DOHH2 (cell line): Measurements from ENCODE around the gene ALPI.
A peak's percentile ranks its signal among the peaks of the same experiment; 100 is the strongest.

Experiments used
- H3F3A ChIP-seq: fragments of 200-600 bp; sonication (generic), shearing (Covaris generic); 2 replicates; pipeline ENCODE4 v1.6.0; 2016; ENCODE audit warnings: antibody characterized with exemption, mild to moderate bottlenecking; ENCODE audit not compliant: control insufficient read depth, insufficient read depth
- H3K27ac ChIP-seq: fragments of 200-600 bp; sonication (generic); 2 replicates; pipeline ENCODE4 v1.5.1; 2014; ENCODE audit warnings: low read depth, mild to moderate bottlenecking, low read length, moderate library complexity
- H3K27me3 ChIP-seq: fragments of 200-600 bp; sonication (generic); 2 replicates; pipeline ENCODE4 v1.6.1; 2014; ENCODE audit warnings: mild to moderate bottlenecking, low read length, mixed read lengths; ENCODE audit not compliant: control insufficient read depth
- H3K36me3 ChIP-seq: fragments of 200-600 bp; sonication (generic); 2 replicates; pipeline ENCODE4 v1.6.1; 2014; ENCODE audit warnings: mild to moderate bottlenecking, low read length, moderate library complexity, mixed read lengths; ENCODE audit not compliant: control insufficient read depth
- H3K4me1 ChIP-seq: fragments of 200-600 bp; sonication (generic); 2 replicates; pipeline ENCODE4 v1.6.1; 2014; ENCODE audit warnings: mild to moderate bottlenecking, low read length, mixed read lengths; ENCODE audit not compliant: control insufficient read depth
- H3K4me2 ChIP-seq: fragments of 200-600 bp; sonication (generic); 2 replicates; pipeline ENCODE4 v1.6.0; 2014; ENCODE audit warnings: mild to moderate bottlenecking, low read length, moderate library complexity
- H3K4me3 ChIP-seq: fragments of 200-600 bp; sonication (generic); 2 replicates; pipeline ENCODE4 v1.5.1; 2014; ENCODE audit warnings: mild to moderate bottlenecking, low read length, mixed read lengths
- H3K79me2 ChIP-seq: fragments of 200-600 bp; sonication (generic); 2 replicates; pipeline ENCODE4 v1.6.1; 2014; ENCODE audit warnings: mild to moderate bottlenecking, low read length, mixed read lengths; ENCODE audit not compliant: control insufficient read depth
- H3K9me2 ChIP-seq: fragments of 200-600 bp; sonication (generic); replicated peaks from 2 replicates; pipeline ENCODE4 v1.6.1; 2014; ENCODE audit warnings: mild to moderate bottlenecking, low read length, mixed read lengths; ENCODE audit not compliant: control insufficient read depth
- H3K9me3 ChIP-seq: fragments of 200-600 bp; sonication (generic); 2 replicates; pipeline ENCODE4 v1.6.1; 2014; ENCODE audit warnings: antibody characterized with exemption, low read length, mixed read lengths; ENCODE audit not compliant: control insufficient read depth, insufficient read depth
- H4K20me1 ChIP-seq: fragments of 200-600 bp; sonication (generic); 2 replicates; pipeline ENCODE4 v1.6.0; 2014; ENCODE audit warnings: low read depth, mild to moderate bottlenecking, antibody characterized with exemption, low read length, moderate library complexity; ENCODE audit not compliant: control insufficient read depth, insufficient read depth
- EZH2phosphoT487 ChIP-seq: fragments of 200-600 bp; sonication (generic); IDR thresholded peaks from 2 replicates; pipeline ENCODE4 v1.6.1; 2017; ENCODE audit warnings: borderline replicate concordance, mild to moderate bottlenecking, antibody characterized with exemption, low read length, moderate library complexity, mixed read lengths
- TF ChIP-seq, protein P1 (sequence below): fragments of 200-600 bp; sonication (generic); IDR thresholded peaks from one replicate; pipeline ENCODE4 v1.5.1; 2014; ENCODE audit warnings: antibody characterized with exemption, mild to moderate bottlenecking, low read depth, low read length; ENCODE audit not compliant: poor library complexity, severe bottlenecking

Gene ALPI

DNA sequence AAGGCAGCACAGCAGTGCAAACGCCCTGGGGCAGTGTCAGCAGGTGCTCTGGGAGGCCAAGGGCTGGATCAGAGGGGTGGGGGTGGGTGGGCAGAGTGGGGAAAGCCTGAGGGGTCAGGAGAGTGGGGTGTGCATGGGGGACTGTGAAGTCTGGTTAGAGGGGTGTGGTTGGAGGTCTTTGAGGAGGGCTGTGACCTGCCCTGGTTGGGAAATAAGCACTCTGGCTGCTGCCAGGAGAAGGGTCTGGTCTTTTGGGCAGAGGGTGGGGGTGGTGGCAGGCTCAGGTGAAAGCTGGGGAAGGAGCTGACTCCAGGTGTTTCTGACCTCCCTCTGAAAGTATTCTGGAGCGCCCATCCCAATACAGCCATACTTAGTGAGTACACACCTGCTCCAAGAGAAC, 4.2 kb downstream of the ALPI start:
- H3K4me3 ChIP-seq: no peak overlapping the region
- H3K9me2 ChIP-seq: no peaks in the 10 kb centered on the region
- no peaks in the 10 kb centered on the region for H3K9me3 ChIP-seq
- no peak overlapping the region for H3K27ac ChIP-seq
- H3K36me3 ChIP-seq: no peaks in the 10 kb centered on the region
- TF ChIP-seq EZH2phosphoT487: no peak
- TF ChIP-seq, protein P1, sequence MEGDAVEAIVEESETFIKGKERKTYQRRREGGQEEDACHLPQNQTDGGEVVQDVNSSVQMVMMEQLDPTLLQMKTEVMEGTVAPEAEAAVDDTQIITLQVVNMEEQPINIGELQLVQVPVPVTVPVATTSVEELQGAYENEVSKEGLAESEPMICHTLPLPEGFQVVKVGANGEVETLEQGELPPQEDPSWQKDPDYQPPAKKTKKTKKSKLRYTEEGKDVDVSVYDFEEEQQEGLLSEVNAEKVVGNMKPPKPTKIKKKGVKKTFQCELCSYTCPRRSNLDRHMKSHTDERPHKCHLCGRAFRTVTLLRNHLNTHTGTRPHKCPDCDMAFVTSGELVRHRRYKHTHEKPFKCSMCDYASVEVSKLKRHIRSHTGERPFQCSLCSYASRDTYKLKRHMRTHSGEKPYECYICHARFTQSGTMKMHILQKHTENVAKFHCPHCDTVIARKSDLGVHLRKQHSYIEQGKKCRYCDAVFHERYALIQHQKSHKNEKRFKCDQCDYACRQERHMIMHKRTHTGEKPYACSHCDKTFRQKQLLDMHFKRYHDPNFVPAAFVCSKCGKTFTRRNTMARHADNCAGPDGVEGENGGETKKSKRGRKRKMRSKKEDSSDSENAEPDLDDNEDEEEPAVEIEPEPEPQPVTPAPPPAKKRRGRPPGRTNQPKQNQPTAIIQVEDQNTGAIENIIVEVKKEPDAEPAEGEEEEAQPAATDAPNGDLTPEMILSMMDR: no peak
- no peaks in the 10 kb centered on the region for H3K27me3 ChIP-seq
- H3K79me2 ChIP-seq: no peaks in the 10 kb centered on the region
- H3K4me2 ChIP-seq: no peak overlapping the region
- peaks cover 42% of the 10 kb centered on the region for H3K4me1 ChIP-seq
- H3F3A ChIP-seq: peaks cover 3% of the 10 kb centered on the region; the same call in 1 of the 2 replicates
- H4K20me1 ChIP-seq: no peaks in the 10 kb centered on the region

DNA sequence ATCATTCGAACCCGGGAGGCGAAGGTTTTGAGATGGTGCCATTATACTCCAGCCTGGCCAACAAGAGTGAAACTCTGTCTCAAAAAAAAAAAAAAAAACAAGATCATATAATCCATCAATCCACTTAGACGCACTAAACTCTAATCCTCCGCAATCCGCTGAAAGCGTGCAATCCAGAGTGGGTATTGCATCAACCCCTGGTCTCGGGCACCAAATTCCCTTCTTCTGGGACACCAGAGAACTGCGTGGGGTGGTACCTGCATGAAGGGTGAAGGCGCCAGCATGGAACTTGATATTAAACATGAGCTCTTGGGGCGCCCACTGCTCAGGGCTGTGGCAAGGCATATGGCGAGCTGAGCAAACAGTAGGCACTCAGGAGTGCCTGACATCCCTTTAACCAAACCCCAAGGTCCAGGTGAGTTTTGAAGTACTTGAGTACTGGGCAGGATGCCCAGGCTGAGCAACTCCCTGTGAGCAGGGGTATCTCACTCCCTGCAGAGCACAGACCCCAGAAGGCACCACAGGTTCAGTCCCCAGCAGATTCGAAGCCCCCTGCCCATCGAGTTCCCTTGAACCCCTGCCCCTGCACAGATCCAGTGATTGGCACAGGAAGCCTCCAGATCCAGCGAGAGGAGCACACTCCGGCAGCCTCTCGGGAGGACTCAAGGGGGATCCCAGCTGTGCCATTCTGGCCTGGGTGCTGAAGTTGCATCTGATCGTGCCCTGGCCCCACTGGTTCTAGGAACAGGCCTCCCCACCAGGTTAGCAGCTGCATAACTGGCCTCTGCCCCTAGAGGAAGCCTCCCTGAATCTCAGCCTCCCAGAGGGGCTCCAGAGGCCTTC, 8.0 kb downstream of the ALPI start:
- Histone ChIP-seq H3K4me3 (no peak overlapping the region), H3K4me1 (peaks cover 79% of the 10 kb centered on the region), H3K79me2 (no peaks in the 10 kb centered on the region), H3K27ac (no peak overlapping the region), H3K9me3 (no peaks in the 10 kb centered on the region), H3K36me3 (no peaks in the 10 kb centered on the region), H4K20me1 (no peaks in the 10 kb centered on the region), H3K4me2 (no peak overlapping the region), H3K27me3 (no peaks in the 10 kb centered on the region), H3F3A (peaks cover 14% of the 10 kb centered on the region), H3K9me2 (no peaks in the 10 kb centered on the region)
- TF ChIP-seq EZH2phosphoT487: no peak
- TF ChIP-seq, protein P1: no peak

DNA sequence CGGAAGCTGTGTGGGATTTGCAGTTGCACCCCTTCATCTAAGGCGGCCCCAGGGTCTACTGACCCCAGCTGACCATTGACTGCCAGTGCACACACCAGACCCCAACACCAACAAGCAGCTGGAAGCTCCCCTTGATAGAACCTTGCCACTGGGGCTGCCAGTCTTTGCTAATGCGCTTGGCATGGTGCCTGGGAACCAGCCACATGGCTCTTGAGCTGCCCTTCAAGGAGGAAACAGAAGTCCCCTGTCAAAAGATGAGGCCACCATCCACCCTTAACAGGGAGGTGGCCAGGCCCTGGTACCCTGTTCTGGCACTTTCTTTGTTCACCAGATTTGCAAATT, 8.6 kb downstream of the ALPI start:
- Histone ChIP-seq H3K4me1 (peaks cover 85% of the 10 kb centered on the region), H3K79me2 (no peaks in the 10 kb centered on the region), H3K9me2 (no peaks in the 10 kb centered on the region), H3K27me3 (no peaks in the 10 kb centered on the region), H4K20me1 (no peaks in the 10 kb centered on the region), H3K36me3 (no peaks in the 10 kb centered on the region), H3K4me3 (no peak overlapping the region), H3K4me2 (no peak overlapping the region), H3K27ac (0 out of 2 replicates have a peak overlapping the region, but pooled peaks have one; percentile 14), H3F3A (peaks cover 14% of the 10 kb centered on the region), H3K9me3 (no peaks in the 10 kb centered on the region)
- no peak for TF ChIP-seq EZH2phosphoT487
- TF ChIP-seq, protein P1: no peak
